D341Med (cell line): ENCODE results near the gene ALK.

ENCODE experiments used
- DNase-seq: peaks from one replicate; pipeline ENCODE4 v3.0.0; 2012; ENCODE audit warnings: low spot score

Gene ALK

GRCh38 chr2:29650631-29651097 is 270.7 kb downstream of the ALK start:
- no peak for DNase-seq

- no peak for DNase-seq
These were observed 276.4 kb downstream of the ALK start for GRCh38 chr2:29644949-29645348.

GRCh38 chr2:29643196-29643595 is 278.2 kb downstream of the ALK start:
- DNase-seq = no peak

- DNase-seq = no peak
These were observed 281.0 kb downstream of the ALK start for GRCh38 chr2:29640360-29640759.

GRCh38 chr2:29638641-29639040 is 282.7 kb downstream of the ALK start:
- DNase-seq = no peak

GRCh38 chr2:29634916-29635315 is 286.5 kb downstream of the ALK start:
- no peak for DNase-seq

GRCh38 chr2:29632018-29632417 is 289.4 kb downstream of the ALK start:
- no peak for DNase-seq

GRCh38 chr2:29629495-29629894 is 291.9 kb downstream of the ALK start:
- no peak for DNase-seq

GRCh38 chr2:29628862-29629261 is 292.5 kb downstream of the ALK start:
- no peak for DNase-seq

- DNase-seq = no peak
These were observed 293.2 kb downstream of the ALK start for GRCh38 chr2:29628108-29628745.

GRCh38 chr2:29627279-29627711 is 294.1 kb downstream of the ALK start:
- DNase-seq = no peak

- no peak for DNase-seq
These were observed 300.5 kb downstream of the ALK start for GRCh38 chr2:29620890-29621289.

GRCh38 chr2:29619689-29620088 is 301.7 kb downstream of the ALK start:
- no peak for DNase-seq

- DNase-seq = no peak
These were observed 303.4 kb downstream of the ALK start for GRCh38 chr2:29618024-29618423.

- no peak for DNase-seq
These were observed 304.0 kb downstream of the ALK start for GRCh38 chr2:29617351-29617750.

- no peak for DNase-seq
These were observed 304.8 kb downstream of the ALK start for GRCh38 chr2:29616569-29616968.

GRCh38 chr2:29615841-29616240 is 305.5 kb downstream of the ALK start:
- no peak for DNase-seq

GRCh38 chr2:29615183-29615582 is 306.2 kb downstream of the ALK start:
- no peak for DNase-seq

- no peak for DNase-seq
These were observed 307.0 kb downstream of the ALK start for GRCh38 chr2:29614295-29614830.

- DNase-seq = no peak
These were observed 307.6 kb downstream of the ALK start for GRCh38 chr2:29613792-29614266.

GRCh38 chr2:29613067-29613466 is 308.3 kb downstream of the ALK start:
- no peak for DNase-seq

- no peak for DNase-seq
These were observed 308.8 kb downstream of the ALK start for GRCh38 chr2:29612568-29612967.

- no peak for DNase-seq
These were observed 309.5 kb downstream of the ALK start for GRCh38 chr2:29611850-29612249.

GRCh38 chr2:29611261-29611660 is 310.1 kb downstream of the ALK start:
- DNase-seq = no peak
